Measurements from ENCODE around the gene MAL.

The MAL gene

DNA sequence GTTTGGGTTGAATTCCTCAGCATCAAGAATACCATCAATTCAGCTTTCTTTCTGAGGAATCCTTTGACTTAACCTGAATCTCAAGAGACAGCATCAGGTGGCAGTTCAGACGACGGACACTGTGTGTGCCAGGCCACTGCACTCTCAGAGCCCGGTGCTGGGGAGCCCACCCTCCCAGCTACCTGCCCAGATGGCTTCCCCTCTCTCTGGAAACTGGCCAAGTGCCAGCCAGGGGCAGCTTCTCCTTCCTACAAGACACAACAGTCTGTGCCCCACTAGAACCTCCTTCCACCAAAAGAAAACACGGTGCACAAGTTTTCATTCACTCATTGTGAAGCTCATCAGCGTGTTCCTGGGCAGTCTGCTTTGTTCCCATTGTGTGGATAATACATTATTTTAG lies 28.5 kb downstream of the MAL start:
- Histone ChIP-seq H3K4me3 (ENCODE audit: low read length) (no peak overlapping the region), H3K27me3 (replicated peaks; ENCODE audit: control insufficient read depth, insufficient read depth, low read length) (peaks cover 72% of the 10 kb centered on the region), H3K4me1 (ENCODE audit: control insufficient read depth, insufficient read depth, low read length) (no peaks in the 10 kb centered on the region), H3K9ac (ENCODE audit: low read length) (no peak overlapping the region), H3K36me3 (ENCODE audit: control insufficient read depth, insufficient read depth, low read length, severe bottlenecking) (no peaks in the 10 kb centered on the region), H3K9me3 (ENCODE audit: control insufficient read depth, low read length) (no peaks in the 10 kb centered on the region)
- DNase-seq (ENCODE audit: low read depth) = no peak

- Histone ChIP-seq H3K36me3 (ENCODE audit: control insufficient read depth, insufficient read depth, low read length, severe bottlenecking) (no peaks in the 10 kb centered on the region), H3K9me3 (ENCODE audit: control insufficient read depth, low read length) (no peaks in the 10 kb centered on the region), H3K4me3 (ENCODE audit: low read length) (no peak overlapping the region), H3K4me1 (ENCODE audit: control insufficient read depth, insufficient read depth, low read length) (no peaks in the 10 kb centered on the region), H3K27me3 (replicated peaks; ENCODE audit: control insufficient read depth, insufficient read depth, low read length) (peaks cover 66% of the 10 kb centered on the region), H3K9ac (ENCODE audit: low read length) (no peak overlapping the region)
- DNase-seq (ENCODE audit: low read depth) = no peak
Observed at GRCh38 chr2:95055262-95055661, 29.8 kb downstream of the MAL start.

DNA sequence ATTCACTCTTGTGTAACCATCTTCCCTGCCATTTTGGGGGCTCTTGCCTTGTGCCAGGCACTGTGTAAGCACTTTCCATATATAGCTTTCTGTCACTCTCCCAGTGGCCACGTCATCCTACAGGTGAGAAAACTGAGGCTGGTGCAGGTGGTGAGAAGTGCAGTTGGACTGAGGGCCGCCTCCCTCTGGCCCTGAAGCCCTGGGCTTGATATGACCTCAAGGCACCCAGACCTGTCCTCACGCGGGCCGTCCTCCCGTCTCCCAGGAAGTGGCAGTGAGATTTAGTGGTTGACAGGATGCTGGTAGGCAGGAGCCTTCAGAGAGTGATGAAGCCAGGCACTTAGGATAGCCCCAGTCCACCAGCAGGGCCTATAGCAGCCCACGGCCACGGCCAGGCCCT lies 30.5 kb downstream of the MAL start:
- Histone ChIP-seq H3K27me3 (replicated peaks; ENCODE audit: control insufficient read depth, insufficient read depth, low read length) (peaks cover 69% of the 10 kb centered on the region), H3K9me3 (ENCODE audit: control insufficient read depth, low read length) (no peaks in the 10 kb centered on the region), H3K4me1 (ENCODE audit: control insufficient read depth, insufficient read depth, low read length) (no peaks in the 10 kb centered on the region), H3K9ac (ENCODE audit: low read length) (no peak overlapping the region), H3K36me3 (ENCODE audit: control insufficient read depth, insufficient read depth, low read length, severe bottlenecking) (no peaks in the 10 kb centered on the region), H3K4me3 (ENCODE audit: low read length) (no peak overlapping the region)
- no peak for DNase-seq (ENCODE audit: low read depth)

GRCh38 chr2:95056461-95057459 lies 31.3 kb downstream of the MAL start:
- Histone ChIP-seq H3K4me3 (ENCODE audit: low read length) (no peak overlapping the region), H3K9ac (ENCODE audit: low read length) (no peak overlapping the region), H3K4me1 (ENCODE audit: control insufficient read depth, insufficient read depth, low read length) (no peaks in the 10 kb centered on the region), H3K27me3 (replicated peaks; ENCODE audit: control insufficient read depth, insufficient read depth, low read length) (peaks cover 72% of the 10 kb centered on the region), H3K36me3 (ENCODE audit: control insufficient read depth, insufficient read depth, low read length, severe bottlenecking) (no peaks in the 10 kb centered on the region), H3K9me3 (ENCODE audit: control insufficient read depth, low read length) (no peaks in the 10 kb centered on the region)
- DNase-seq (ENCODE audit: low read depth) = no peak

DNA sequence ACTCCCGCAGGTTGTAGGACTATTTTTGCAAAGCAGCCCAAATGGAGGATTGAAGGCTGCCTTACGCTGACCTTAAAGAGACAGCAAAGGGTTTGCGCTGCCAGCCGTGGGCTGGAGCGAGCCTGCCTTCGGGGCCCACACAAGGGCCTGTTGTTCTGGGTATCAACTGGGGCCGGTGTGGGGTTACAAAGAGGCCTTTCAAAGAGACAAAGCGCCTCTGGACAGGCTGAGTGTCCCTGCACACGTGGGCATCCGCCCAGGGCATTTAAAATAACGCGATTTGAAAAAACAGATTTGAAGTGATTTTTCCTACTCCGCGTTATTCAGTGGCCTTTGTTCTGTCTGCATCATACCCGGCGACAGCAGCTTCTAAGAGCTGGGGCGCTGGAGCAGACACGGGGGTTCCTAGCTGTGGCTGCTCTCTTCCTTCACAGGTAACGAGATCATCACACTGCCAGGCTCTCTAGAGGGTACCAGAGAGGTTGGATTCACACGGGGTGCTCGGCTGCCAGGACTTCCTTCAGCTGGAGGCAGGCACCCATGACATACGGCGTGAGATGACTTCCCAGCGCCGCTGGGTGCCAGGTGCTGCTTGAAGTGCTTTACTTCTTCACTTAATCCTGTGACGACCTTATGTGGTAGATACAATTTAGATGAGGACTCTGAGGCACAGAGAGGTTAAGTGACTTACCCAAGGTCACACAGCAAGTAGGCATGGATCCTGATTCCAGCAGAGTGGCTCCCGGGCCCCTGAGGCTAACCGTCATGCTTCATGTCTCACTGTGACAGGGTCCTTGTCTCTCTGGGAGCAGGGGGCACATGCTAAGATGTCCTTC lies 32.2 kb downstream of the MAL start:
- H3K4me3 ChIP-seq (ENCODE audit: low read length) = no peak overlapping the region
- H3K4me1 ChIP-seq (ENCODE audit: control insufficient read depth, insufficient read depth, low read length) = no peaks in the 10 kb centered on the region
- peaks cover 70% of the 10 kb centered on the region for H3K27me3 ChIP-seq (replicated peaks; ENCODE audit: control insufficient read depth, insufficient read depth, low read length)
- DNase-seq (ENCODE audit: low read depth) = no peak
- no peak overlapping the region for H3K9ac ChIP-seq (ENCODE audit: low read length)
- H3K36me3 ChIP-seq (ENCODE audit: control insufficient read depth, insufficient read depth, low read length, severe bottlenecking) = no peaks in the 10 kb centered on the region
- H3K9me3 ChIP-seq (ENCODE audit: control insufficient read depth, low read length) = no peaks in the 10 kb centered on the region

GRCh38 chr2:95058466-95058988 lies 33.0 kb downstream of the MAL start:
- no peak overlapping the region for H3K9ac ChIP-seq (ENCODE audit: low read length)
- no peak overlapping the region for H3K4me3 ChIP-seq (ENCODE audit: low read length)
- peaks cover 70% of the 10 kb centered on the region for H3K27me3 ChIP-seq (replicated peaks; ENCODE audit: control insufficient read depth, insufficient read depth, low read length)
- DNase-seq (ENCODE audit: low read depth) = no peak
- H3K36me3 ChIP-seq (ENCODE audit: control insufficient read depth, insufficient read depth, low read length, severe bottlenecking) = no peaks in the 10 kb centered on the region
- no peaks in the 10 kb centered on the region for H3K4me1 ChIP-seq (ENCODE audit: control insufficient read depth, insufficient read depth, low read length)
- H3K9me3 ChIP-seq (ENCODE audit: control insufficient read depth, low read length) = no peaks in the 10 kb centered on the region

DNA sequence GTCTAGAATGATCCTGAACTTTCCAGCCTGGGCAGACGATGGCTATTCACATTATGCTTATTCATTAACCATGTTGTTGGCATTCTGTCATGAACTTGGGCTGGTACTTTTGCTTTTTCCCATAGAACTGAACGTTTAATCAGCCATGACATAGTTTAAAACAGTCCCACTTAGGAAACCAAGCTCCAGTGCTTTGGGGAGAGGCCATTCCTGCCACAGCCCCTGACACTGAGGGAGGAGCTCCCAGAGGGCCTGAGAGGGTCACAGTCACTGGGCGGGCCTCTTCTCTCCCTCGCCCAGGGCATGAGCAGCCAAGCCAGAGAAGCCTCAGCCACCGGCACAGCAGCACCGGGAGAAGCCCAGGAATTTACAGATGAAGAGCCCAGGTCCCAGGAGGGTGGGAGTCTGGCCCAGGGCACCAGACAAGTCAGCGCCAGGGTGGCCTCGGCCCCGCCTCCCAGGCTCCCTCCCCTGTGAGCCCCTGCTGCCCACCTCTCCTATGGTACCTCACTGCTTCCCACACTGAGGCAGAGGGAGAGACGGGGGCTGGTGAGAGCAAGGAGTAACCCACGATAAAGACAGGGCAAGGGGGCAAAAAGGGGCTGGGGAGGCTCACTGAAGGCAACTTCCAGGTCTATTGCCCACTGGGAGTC lies 33.6 kb downstream of the MAL start:
- H3K9me3 ChIP-seq (ENCODE audit: control insufficient read depth, low read length) = no peaks in the 10 kb centered on the region
- no peaks in the 10 kb centered on the region for H3K4me1 ChIP-seq (ENCODE audit: control insufficient read depth, insufficient read depth, low read length)
- H3K9ac ChIP-seq (ENCODE audit: low read length) = no peak overlapping the region
- DNase-seq (ENCODE audit: low read depth) = no peak
- no peaks in the 10 kb centered on the region for H3K36me3 ChIP-seq (ENCODE audit: control insufficient read depth, insufficient read depth, low read length, severe bottlenecking)
- no peak overlapping the region for H3K4me3 ChIP-seq (ENCODE audit: low read length)
- H3K27me3 ChIP-seq (replicated peaks; ENCODE audit: control insufficient read depth, insufficient read depth, low read length) = peaks cover 69% of the 10 kb centered on the region

GRCh38 chr2:95059656-95060370 lies 34.3 kb downstream of the MAL start:
- Histone ChIP-seq H3K9ac (ENCODE audit: low read length) (no peak overlapping the region), H3K4me3 (ENCODE audit: low read length) (no peak overlapping the region), H3K27me3 (replicated peaks; ENCODE audit: control insufficient read depth, insufficient read depth, low read length) (peaks cover 64% of the 10 kb centered on the region), H3K9me3 (ENCODE audit: control insufficient read depth, low read length) (no peaks in the 10 kb centered on the region), H3K4me1 (ENCODE audit: control insufficient read depth, insufficient read depth, low read length) (no peaks in the 10 kb centered on the region), H3K36me3 (ENCODE audit: control insufficient read depth, insufficient read depth, low read length, severe bottlenecking) (no peaks in the 10 kb centered on the region)
- no peak for DNase-seq (ENCODE audit: low read depth)

- no peaks in the 10 kb centered on the region for H3K4me1 ChIP-seq (ENCODE audit: control insufficient read depth, insufficient read depth, low read length)
- no peak overlapping the region for H3K9ac ChIP-seq (ENCODE audit: low read length)
- DNase-seq (ENCODE audit: low read depth) = no peak
- H3K9me3 ChIP-seq (ENCODE audit: control insufficient read depth, low read length) = peaks cover 2% of the 10 kb centered on the region
- H3K27me3 ChIP-seq (replicated peaks; ENCODE audit: control insufficient read depth, insufficient read depth, low read length) = peaks cover 60% of the 10 kb centered on the region
- no peaks in the 10 kb centered on the region for H3K36me3 ChIP-seq (ENCODE audit: control insufficient read depth, insufficient read depth, low read length, severe bottlenecking)
- H3K4me3 ChIP-seq (ENCODE audit: low read length) = no peak overlapping the region
Observed at GRCh38 chr2:95060446-95061118, 35.1 kb downstream of the MAL start.

DNA sequence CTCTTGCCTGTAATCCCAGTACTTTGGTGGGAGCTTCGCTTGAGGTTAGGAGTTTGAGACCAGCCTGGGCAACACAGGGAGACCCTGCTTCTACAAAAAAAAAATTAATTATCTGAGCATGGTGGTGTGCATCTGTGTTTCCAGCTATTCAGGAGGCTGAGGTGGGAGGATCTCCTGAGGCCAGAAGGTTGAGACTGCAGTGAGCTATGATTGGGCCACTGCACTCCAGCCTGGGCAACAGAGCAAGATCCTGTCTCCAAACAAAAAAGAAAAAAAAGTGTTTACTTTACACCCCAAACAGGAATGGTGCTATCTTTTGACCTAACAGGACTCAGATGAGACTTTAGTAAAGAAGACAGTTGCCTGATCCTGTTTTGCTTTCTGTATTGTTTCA lies 35.6 kb downstream of the MAL start:
- Histone ChIP-seq H3K9ac (ENCODE audit: low read length) (no peak overlapping the region), H3K27me3 (replicated peaks; ENCODE audit: control insufficient read depth, insufficient read depth, low read length) (peaks cover 55% of the 10 kb centered on the region), H3K9me3 (ENCODE audit: control insufficient read depth, low read length) (peaks cover 6% of the 10 kb centered on the region), H3K4me1 (ENCODE audit: control insufficient read depth, insufficient read depth, low read length) (no peaks in the 10 kb centered on the region), H3K4me3 (ENCODE audit: low read length) (no peak overlapping the region), H3K36me3 (ENCODE audit: control insufficient read depth, insufficient read depth, low read length, severe bottlenecking) (no peaks in the 10 kb centered on the region)
- DNase-seq (ENCODE audit: low read depth) = no peak

Measured in adipocyte (in vitro differentiated cells).